Neutrophil (primary cell): ENCODE results near the gene CFAP57.

Source experiments
- H3K27ac ChIP-seq: fragments of 200-600 bp; sonication (generic); 2 replicates; pipeline ENCODE4 v1.5.1; 2016; ENCODE audit warnings: mild to moderate bottlenecking, moderate library complexity
- H3K27me3 ChIP-seq: fragments of 200-600 bp; sonication (generic); 2 replicates; pipeline ENCODE4 v1.6.0; 2016; ENCODE audit warnings: mild to moderate bottlenecking
- H3K36me3 ChIP-seq: fragments of 200-600 bp; sonication (generic); 2 replicates; pipeline ENCODE4 v1.5.1; 2017
- H3K4me1 ChIP-seq, 2 experiments: fragments of 200-600 bp in 1 of 2; sonication (generic) in 1 of 2; 1 replicate in 1 of 2; 2 replicates in 1 of 2; pipeline versions ENCODE4 v1.5.1 to v1.6.1; 2013 to 2016; ENCODE audit warnings: low read depth in 1 of 2, low read length in 1 of 2, mild to moderate bottlenecking in 1 of 2, moderate library complexity in 1 of 2; ENCODE audit not compliant: control insufficient read depth in 1 of 2, insufficient read depth in 1 of 2
- H3K4me3 ChIP-seq, 2 experiments: fragments of 200-600 bp in 1 of 2; sonication (generic) in 1 of 2; 1 replicate in 1 of 2; 2 replicates in 1 of 2; pipeline ENCODE4 v1.5.1; 2013 to 2016; ENCODE audit warnings: low read depth in 1 of 2, low read length in 1 of 2, mild to moderate bottlenecking in 1 of 2, moderate library complexity in 1 of 2
- H3K9me3 ChIP-seq: fragments of 200-600 bp; sonication (generic); 2 replicates; pipeline ENCODE4 v1.5.1; 2016
- CTCF ChIP-seq: fragments of 200-600 bp; sonication (generic); IDR thresholded peaks from 2 replicates; pipeline ENCODE4 v1.5.1; 2016; ENCODE audit warnings: antibody characterized with exemption

Gene CFAP57

GRCh38 chr1:43292679-43293078 is 120.5 kb downstream of the CFAP57 start:
- Histone ChIP-seq H3K27ac (no peak overlapping the region), H3K9me3 (no peaks in the 10 kb centered on the region), H3K4me3 (no peak overlapping the region), H3K36me3 (no peaks in the 10 kb centered on the region), H3K4me1 (no peaks in the 10 kb centered on the region), H3K27me3 (no peaks in the 10 kb centered on the region)
- no peak for TF ChIP-seq CTCF

GRCh38 chr1:43293176-43293575 is 121.0 kb downstream of the CFAP57 start:
- Histone ChIP-seq H3K4me3 (no peak overlapping the region), H3K9me3 (no peaks in the 10 kb centered on the region), H3K36me3 (no peaks in the 10 kb centered on the region), H3K27ac (no peak overlapping the region), H3K27me3 (no peaks in the 10 kb centered on the region), H3K4me1 (no peaks in the 10 kb centered on the region)
- TF ChIP-seq CTCF = no peak

GRCh38 chr1:43293896-43294760 is 122.0 kb downstream of the CFAP57 start:
- H3K4me1 ChIP-seq = no peaks in the 10 kb centered on the region
- no peaks in the 10 kb centered on the region for H3K36me3 ChIP-seq
- TF ChIP-seq CTCF = no peak
- no peak overlapping the region for H3K27ac ChIP-seq
- no peaks in the 10 kb centered on the region for H3K27me3 ChIP-seq
- H3K9me3 ChIP-seq = no peaks in the 10 kb centered on the region
- no peak overlapping the region for H3K4me3 ChIP-seq

- Histone ChIP-seq H3K27ac (no peak overlapping the region), H3K27me3 (no peaks in the 10 kb centered on the region), H3K36me3 (no peaks in the 10 kb centered on the region), H3K9me3 (no peaks in the 10 kb centered on the region), H3K4me1 (no peaks in the 10 kb centered on the region), H3K4me3 (no peak overlapping the region)
- TF ChIP-seq CTCF = no peak
Observed at GRCh38 chr1:43294761-43295160, 122.6 kb downstream of the CFAP57 start.

GRCh38 chr1:43296207-43296606 is 124.1 kb downstream of the CFAP57 start:
- no peak for TF ChIP-seq CTCF
- Histone ChIP-seq H3K4me3 (no peak overlapping the region), H3K27ac (no peak overlapping the region), H3K27me3 (no peaks in the 10 kb centered on the region), H3K4me1 (no peaks in the 10 kb centered on the region), H3K36me3 (no peaks in the 10 kb centered on the region), H3K9me3 (no peaks in the 10 kb centered on the region)
